ENCODE results near the gene IFIT1B.
"Not testable (repeated sequence)": the region's sequence is repeated elsewhere in the genome, so short reads cannot be mapped to it uniquely, and the experiment has no call there.

The IFIT1B gene

GRCh38 chr10:89343089-89343767, 34.6 kb upstream of the IFIT1B start:
- H3K4me1 ChIP-seq (ENCODE audit: insufficient read depth, low read length), result peaks cover 32% of the 10 kb centered on the region
- H3K36me3 ChIP-seq (ENCODE audit: insufficient read depth, low read length), result no peaks in the 10 kb centered on the region
- no peak overlapping the region for H3K9ac ChIP-seq (ENCODE audit: low read depth, low read length)
- no peaks in the 10 kb centered on the region for H3K9me3 ChIP-seq (ENCODE audit: control insufficient read depth, insufficient read depth, low read length)

DNA sequence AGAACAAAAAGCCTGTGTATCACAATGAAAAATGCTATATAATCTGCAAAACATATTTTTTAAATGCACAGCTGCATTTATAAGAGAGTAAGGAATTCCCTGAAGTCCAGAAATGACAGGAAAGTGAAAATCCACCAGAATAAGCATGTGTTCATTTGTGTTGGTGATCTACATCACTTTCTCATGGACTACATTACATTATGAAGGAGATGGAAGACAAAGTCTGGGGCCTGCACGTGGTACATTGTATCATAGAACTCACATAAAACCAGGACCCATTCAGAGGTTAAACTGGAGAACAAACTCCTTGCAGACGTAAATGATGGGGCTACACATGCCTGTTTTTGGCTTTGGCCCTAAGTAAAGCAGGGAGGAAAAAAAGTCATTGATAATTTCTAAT, 33.7 kb upstream of the IFIT1B start:
- peaks cover 41% of the 10 kb centered on the region for H3K4me1 ChIP-seq (ENCODE audit: insufficient read depth, low read length)
- no peaks in the 10 kb centered on the region for H3K36me3 ChIP-seq (ENCODE audit: insufficient read depth, low read length)
- H3K9me3 ChIP-seq (ENCODE audit: control insufficient read depth, insufficient read depth, low read length), result no peaks in the 10 kb centered on the region
- no peak overlapping the region for H3K9ac ChIP-seq (ENCODE audit: low read depth, low read length)

DNA sequence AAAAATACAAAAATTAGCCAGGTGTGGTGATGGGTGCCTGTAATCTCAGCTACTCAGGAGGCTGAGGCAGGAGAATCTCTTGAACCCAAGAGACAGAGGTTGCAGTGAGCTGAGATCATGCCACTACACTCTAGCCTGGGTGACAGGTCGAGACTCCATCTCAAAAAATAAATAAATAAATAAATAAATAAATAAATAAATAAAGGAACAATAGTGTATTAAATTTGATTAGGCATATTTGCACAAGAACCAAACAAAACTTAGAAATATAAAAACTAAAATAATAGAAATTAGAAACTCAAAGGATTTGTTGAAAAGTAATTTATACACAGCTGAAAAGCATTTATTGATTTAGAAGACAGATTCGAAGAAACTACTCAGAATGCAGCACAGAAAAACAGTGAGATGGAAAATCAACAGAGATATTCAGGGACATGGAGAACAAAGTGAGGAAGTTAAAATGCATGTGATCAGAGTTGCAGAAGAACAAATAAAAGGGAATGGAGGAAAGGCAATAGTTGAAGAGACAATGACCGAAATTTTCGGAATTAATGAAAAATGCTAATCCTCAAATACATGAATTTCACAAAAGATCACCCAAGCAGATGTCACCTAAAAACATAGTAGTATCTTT, 32.4 kb upstream of the IFIT1B start:
- H3K9me3 ChIP-seq (ENCODE audit: control insufficient read depth, insufficient read depth, low read length), result no peaks in the 10 kb centered on the region
- peaks cover 43% of the 10 kb centered on the region for H3K4me1 ChIP-seq (ENCODE audit: insufficient read depth, low read length)
- H3K9ac ChIP-seq (ENCODE audit: low read depth, low read length), result no peak overlapping the region
- no peaks in the 10 kb centered on the region for H3K36me3 ChIP-seq (ENCODE audit: insufficient read depth, low read length)

- no peaks in the 10 kb centered on the region for H3K36me3 ChIP-seq (ENCODE audit: insufficient read depth, low read length)
- H3K9me3 ChIP-seq (ENCODE audit: control insufficient read depth, insufficient read depth, low read length), result no peaks in the 10 kb centered on the region
- peaks cover 54% of the 10 kb centered on the region for H3K4me1 ChIP-seq (ENCODE audit: insufficient read depth, low read length)
- no peak overlapping the region for H3K9ac ChIP-seq (ENCODE audit: low read depth, low read length)
Measured at GRCh38 chr10:89346405-89347254, 31.2 kb upstream of the IFIT1B start.

- H3K36me3 ChIP-seq (ENCODE audit: insufficient read depth, low read length), result no peaks in the 10 kb centered on the region
- no peak overlapping the region for H3K9ac ChIP-seq (ENCODE audit: low read depth, low read length)
- no peaks in the 10 kb centered on the region for H3K9me3 ChIP-seq (ENCODE audit: control insufficient read depth, insufficient read depth, low read length)
- H3K4me1 ChIP-seq (ENCODE audit: insufficient read depth, low read length), result peaks cover 49% of the 10 kb centered on the region
Measured at GRCh38 chr10:89347701-89348457, 30.0 kb upstream of the IFIT1B start.

DNA sequence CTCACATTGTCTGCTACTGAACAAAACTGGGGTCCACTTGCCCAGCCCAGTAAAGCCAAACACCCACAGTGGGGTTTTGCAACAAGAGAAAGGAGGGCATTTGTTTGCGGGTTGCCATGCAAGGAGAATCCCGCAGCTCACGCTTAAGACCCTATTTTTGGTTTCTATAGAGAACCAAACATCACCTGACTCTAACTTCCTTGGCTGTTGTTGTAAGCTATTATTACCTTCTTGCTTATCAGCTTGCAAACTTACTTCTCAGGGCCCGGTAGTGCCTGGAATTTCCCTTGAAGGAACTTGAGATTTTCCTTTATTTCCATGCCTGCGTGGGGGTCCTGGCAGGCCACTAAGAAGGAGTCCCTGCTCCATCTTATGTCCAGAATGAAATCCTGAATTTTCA, 29.4 kb upstream of the IFIT1B start:
- H3K9me3 ChIP-seq (ENCODE audit: control insufficient read depth, insufficient read depth, low read length), result no peaks in the 10 kb centered on the region
- no peak overlapping the region for H3K9ac ChIP-seq (ENCODE audit: low read depth, low read length)
- H3K4me1 ChIP-seq (ENCODE audit: insufficient read depth, low read length), result peaks cover 49% of the 10 kb centered on the region
- H3K36me3 ChIP-seq (ENCODE audit: insufficient read depth, low read length), result no peaks in the 10 kb centered on the region

DNA sequence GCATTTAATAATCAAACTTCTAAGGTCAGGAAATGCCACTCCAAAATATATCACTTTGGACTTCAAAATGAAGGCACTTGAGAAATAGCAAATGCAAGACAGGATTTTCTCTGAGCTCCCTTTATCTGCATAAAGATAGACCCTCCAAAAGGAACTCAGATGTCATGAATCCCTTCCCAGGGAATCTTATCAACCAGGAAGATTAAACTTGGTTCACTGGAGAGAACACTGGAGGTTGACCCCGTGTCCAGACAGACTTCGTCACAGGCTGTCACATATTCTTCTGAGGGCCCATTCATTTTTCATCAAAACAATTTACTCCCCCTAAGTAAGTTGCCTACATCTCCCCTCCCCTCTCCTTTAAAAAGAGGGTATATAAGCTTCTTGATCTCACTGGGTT, 28.9 kb upstream of the IFIT1B start:
- Histone ChIP-seq H3K9me3 (ENCODE audit: control insufficient read depth, insufficient read depth, low read length) (no peaks in the 10 kb centered on the region), H3K36me3 (ENCODE audit: insufficient read depth, low read length) (no peaks in the 10 kb centered on the region), H3K4me1 (ENCODE audit: insufficient read depth, low read length) (peaks cover 49% of the 10 kb centered on the region), H3K9ac (ENCODE audit: low read depth, low read length) (no peak overlapping the region)

DNA sequence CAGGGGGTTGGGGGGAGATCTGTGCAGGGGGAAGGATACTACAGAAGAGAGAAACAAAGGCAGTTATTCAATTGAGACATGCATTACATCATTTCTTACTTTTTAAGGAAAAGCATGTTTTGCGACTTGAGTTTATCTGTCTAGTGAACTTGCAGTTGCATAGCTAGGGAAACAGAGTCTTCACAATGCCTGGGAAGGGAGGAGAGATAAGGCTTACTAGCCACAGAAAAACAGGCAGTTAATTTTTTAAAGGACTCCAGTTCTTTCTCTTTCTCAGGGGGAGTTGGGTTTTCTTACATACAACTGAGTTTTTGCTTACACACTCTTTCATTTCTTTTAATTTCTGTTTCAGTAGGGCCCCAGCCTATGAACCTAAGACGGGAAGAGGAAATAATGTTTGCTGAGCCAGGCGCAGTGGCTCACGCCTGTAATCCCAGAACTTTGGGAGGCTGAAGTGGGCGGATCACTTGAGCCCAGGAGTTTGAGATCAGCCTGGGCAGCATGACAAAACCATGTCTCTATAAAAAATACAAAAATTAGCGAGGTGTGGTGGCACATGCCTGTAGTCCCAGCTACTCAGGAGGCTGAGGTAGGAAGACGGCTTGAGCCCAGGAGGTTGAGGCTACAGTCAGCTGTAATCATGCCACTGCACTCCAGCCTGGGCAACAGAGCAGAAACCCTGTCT, 27.1 kb upstream of the IFIT1B start:
- H3K4me1 ChIP-seq (ENCODE audit: insufficient read depth, low read length), result peaks cover 46% of the 10 kb centered on the region
- not testable (repeated sequence) for H3K36me3 ChIP-seq (ENCODE audit: insufficient read depth, low read length); H3K9ac ChIP-seq (ENCODE audit: low read depth, low read length); H3K9me3 ChIP-seq (ENCODE audit: control insufficient read depth, insufficient read depth, low read length)

DNA sequence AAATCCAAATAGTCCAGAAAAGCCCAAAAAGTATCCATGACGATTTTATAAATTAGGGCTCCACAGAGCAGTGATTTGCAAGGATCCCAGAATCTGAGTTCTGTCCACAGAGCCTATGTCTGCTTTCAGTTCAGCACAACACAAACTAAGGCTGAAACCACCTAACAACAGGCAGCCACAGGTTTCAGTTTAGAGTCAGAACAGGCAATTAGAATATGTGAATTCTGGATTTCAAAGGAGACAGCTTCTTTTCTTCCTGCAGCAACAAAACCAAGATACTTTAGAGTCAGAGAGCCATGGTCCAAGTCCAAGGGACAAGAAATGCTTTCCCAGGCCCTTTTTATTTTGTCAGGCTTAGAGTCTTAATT, 26.5 kb upstream of the IFIT1B start:
- Histone ChIP-seq H3K36me3 (ENCODE audit: insufficient read depth, low read length) (no peaks in the 10 kb centered on the region), H3K4me1 (ENCODE audit: insufficient read depth, low read length) (peaks cover 40% of the 10 kb centered on the region), H3K9ac (ENCODE audit: low read depth, low read length) (no peak overlapping the region), H3K9me3 (ENCODE audit: control insufficient read depth, insufficient read depth, low read length) (no peaks in the 10 kb centered on the region)

DNA sequence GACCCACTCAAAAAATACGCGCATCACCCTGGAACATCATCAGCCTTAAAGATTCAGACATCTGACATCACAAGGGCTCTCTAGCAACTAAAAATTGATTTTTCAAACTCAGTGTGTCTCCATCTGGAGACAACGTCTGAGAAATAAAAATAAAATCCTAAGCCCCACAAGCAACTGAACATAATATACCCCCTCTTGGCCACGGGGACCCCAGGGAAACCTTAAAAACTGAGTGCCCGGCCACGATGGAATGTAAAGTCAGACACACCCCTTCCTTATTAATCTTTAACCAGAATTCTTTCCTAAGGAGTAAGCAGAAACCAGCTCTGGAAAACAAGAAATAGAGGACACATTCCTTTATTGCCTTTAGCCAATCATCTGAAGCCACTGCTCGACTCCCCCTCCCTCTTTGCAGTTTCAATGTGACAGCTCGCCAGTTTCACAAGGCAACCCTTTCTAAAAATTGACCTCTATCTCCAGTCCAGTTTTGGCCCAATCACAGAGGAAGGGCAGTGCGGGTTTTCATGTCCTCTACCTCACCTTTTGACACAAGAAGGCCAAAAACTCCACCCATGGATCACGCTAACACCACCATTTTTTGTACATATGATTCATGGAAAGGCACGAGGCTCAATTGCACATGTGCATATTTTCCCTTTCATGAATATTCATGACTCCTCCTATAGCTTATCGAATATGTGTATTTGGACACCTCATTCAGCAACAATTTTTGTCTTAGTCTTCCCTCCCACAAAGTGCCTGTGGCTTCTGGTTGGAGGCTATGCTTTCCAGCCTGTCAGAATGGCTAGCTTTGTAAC, 25.9 kb upstream of the IFIT1B start:
- H3K36me3 ChIP-seq (ENCODE audit: insufficient read depth, low read length), result no peaks in the 10 kb centered on the region
- no peaks in the 10 kb centered on the region for H3K9me3 ChIP-seq (ENCODE audit: control insufficient read depth, insufficient read depth, low read length)
- H3K4me1 ChIP-seq (ENCODE audit: insufficient read depth, low read length), result peaks cover 34% of the 10 kb centered on the region
- H3K9ac ChIP-seq (ENCODE audit: low read depth, low read length), result no peak overlapping the region

- Histone ChIP-seq H3K36me3 (ENCODE audit: insufficient read depth, low read length) (no peaks in the 10 kb centered on the region), H3K4me1 (ENCODE audit: insufficient read depth, low read length) (peaks cover 26% of the 10 kb centered on the region), H3K9ac (ENCODE audit: low read depth, low read length) (no peak overlapping the region), H3K9me3 (ENCODE audit: control insufficient read depth, insufficient read depth, low read length) (no peaks in the 10 kb centered on the region)
Measured at GRCh38 chr10:89352802-89353201, 25.1 kb upstream of the IFIT1B start.

- H3K36me3 ChIP-seq (ENCODE audit: insufficient read depth, low read length), result no peaks in the 10 kb centered on the region
- H3K9ac ChIP-seq (ENCODE audit: low read depth, low read length), result no peak overlapping the region
- H3K9me3 ChIP-seq (ENCODE audit: control insufficient read depth, insufficient read depth, low read length), result no peaks in the 10 kb centered on the region
- H3K4me1 ChIP-seq (ENCODE audit: insufficient read depth, low read length), result peaks cover 11% of the 10 kb centered on the region
Measured at GRCh38 chr10:89355394-89355931, 22.4 kb upstream of the IFIT1B start.

DNA sequence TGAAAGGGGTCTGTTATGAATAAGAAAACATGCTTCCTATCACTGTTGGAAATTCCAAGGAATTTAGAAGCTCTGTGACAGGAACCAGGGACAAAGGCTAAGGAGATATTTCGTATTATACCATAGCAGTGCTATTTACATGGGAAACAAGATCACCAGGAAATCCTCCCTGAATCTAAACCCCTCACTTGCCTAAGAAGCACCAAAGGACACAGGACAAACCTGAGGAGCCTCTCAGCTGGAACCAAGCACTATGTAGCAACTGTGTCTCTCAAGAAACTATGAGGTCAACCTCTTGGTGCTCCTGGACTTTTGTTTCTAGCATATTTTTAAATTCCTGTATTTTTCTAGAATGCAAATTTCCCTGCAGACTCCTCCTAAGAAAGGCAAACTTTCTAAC, 20.8 kb upstream of the IFIT1B start:
- Histone ChIP-seq H3K36me3 (ENCODE audit: insufficient read depth, low read length) (no peaks in the 10 kb centered on the region), H3K9ac (ENCODE audit: low read depth, low read length) (no peak overlapping the region), H3K9me3 (ENCODE audit: control insufficient read depth, insufficient read depth, low read length) (no peaks in the 10 kb centered on the region), H3K4me1 (ENCODE audit: insufficient read depth, low read length) (no peaks in the 10 kb centered on the region; the same call in 1 of the 2 replicates)
